ENCODE measurements around the gene CUEDC1.

GRCh38 chr17:57902117-57902799 is 53.0 kb downstream of the CUEDC1 start:
- TF ChIP-seq CTCF (conservative IDR thresholded peaks at IDR 0.05; ENCODE audit: low read depth, low read length) (no peak), MAFK (IDR thresholded peaks at IDR 0.05; ENCODE audit: low read depth, low read length) (no peak), RAD21 (IDR thresholded peaks at IDR 0.05; ENCODE audit: low read length) (no peak)

All from IMR-90 (cell line).